Aortic smooth muscle cell (primary cell): ENCODE results near the gene PTGDS. TPM values are rescaled to one million over a fixed set of nuclear protein-coding genes. Genes with fewer than 3 reads are reported as not detected.

Experiments
- total RNA-seq: library from RNA; depleted of rRNA; stranded (reverse); fragments of >200 nt; gene quantifications from 2 replicates; pipeline ENCODE4 v1.2.3, GENCODE V29; 2014

Gene PTGDS
- total RNA-seq = 9.8 and 21.8 TPM in 2 replicates

GRCh38 chr9:136977223-136977622, at the start of gene PTGDS:
PTGDS (plus strand) TSS chr9:136977504; CDS start chr9:136977579, 75 bp downstream.

DNA sequence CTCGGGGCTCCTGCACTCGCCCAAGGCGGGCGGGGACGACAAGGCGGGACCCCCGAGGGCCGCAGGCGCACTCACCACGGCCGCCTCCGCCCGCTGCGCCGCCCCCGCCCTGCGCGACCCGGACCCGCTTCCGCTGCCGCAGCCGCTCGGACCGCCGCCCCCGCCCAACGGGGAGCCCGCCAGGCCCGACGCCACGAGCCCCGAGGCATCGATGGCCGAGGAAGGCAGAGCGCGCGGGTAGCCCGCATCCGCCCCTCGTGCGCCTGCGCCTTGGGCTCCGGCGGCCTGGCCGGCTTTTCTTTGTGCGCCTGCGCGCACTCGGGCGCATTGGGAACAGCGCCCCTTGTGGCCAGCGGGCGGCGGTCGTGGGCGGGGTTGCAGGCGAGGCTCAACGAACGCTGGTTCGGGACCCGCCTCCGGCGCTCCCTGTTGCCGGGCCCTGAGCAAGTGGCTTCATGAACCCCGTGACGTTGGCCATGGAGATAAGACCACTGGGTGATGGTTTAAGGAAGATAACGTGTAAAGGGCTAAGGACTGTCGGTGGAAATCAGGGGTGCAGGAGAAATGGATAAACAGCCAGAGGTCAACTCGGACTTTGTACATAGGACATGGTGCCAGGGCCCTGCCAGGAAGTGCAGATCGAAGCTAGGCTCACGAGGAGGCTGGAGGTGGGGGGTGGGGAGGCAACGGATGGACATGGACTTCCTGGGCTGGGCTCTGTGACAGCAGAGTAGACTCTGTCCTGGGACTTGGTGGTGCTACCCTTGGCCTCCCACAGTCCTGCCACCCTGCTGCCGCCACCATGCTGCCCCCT, 32.6 kb upstream of the PTGDS start, which contains the start of the genes C8G and FBXW5:
Gene C8G (plus strand): TSS at position 725 of the 814 bp plus-strand sequence. CDS start 78 bp downstream, at position 803.
Gene FBXW5 (minus strand): TSS at position 220 of the 814 bp plus-strand sequence. CDS start 655 bp downstream, outside the sequence.

GRCh38 chr9:136951541-136952320, 25.6 kb upstream of the PTGDS start, which contains the start of gene LCN12:
LCN12 (plus strand) TSS chr9:136952273; CDS start chr9:136952328, 55 bp downstream.

DNA sequence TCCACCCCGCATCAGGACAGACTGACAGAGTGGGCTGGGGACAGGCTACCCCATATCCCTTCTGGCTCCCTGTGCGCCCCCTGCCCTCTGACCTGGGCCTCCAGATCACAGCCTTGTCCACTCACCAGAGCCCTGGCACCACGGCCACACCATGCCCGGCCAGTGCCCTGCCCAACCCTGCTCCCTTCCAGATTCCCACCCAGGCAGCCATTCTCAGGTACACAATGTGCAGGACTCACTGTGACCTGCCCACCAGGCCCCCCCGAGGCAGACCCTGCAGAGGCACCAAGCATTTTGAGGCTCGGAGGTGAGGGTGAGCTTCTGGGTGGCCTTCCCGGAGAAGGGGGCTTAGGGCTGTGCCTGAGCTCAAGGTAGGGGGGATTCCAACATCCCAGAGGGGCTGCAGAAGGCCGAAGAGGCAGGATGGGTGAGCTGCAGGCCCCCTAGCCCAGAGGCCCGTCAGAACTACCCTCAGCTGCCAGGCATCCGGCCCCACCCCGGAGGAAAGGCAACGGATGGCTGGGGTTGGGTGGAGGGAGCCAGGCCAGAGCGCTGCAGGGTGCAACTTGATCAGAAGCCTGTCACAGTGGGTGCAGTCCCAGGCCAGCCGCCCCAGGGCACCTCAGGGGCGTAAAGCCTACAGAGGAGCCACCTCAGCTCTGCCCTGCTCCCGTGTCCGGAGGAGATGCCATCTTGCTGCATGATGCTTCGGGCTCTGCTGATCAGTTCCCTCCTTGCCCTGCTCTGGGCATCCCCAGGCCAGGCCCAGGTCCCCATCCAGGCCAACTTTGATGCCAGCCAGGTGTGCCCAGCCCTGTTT, 5.1 kb downstream of the PTGDS start, which contains the start of gene LCNL1:
Gene LCNL1 (plus strand): TSS at position 762 of the 820 bp plus-strand sequence. CDS start 594 bp downstream, outside the sequence.

DNA sequence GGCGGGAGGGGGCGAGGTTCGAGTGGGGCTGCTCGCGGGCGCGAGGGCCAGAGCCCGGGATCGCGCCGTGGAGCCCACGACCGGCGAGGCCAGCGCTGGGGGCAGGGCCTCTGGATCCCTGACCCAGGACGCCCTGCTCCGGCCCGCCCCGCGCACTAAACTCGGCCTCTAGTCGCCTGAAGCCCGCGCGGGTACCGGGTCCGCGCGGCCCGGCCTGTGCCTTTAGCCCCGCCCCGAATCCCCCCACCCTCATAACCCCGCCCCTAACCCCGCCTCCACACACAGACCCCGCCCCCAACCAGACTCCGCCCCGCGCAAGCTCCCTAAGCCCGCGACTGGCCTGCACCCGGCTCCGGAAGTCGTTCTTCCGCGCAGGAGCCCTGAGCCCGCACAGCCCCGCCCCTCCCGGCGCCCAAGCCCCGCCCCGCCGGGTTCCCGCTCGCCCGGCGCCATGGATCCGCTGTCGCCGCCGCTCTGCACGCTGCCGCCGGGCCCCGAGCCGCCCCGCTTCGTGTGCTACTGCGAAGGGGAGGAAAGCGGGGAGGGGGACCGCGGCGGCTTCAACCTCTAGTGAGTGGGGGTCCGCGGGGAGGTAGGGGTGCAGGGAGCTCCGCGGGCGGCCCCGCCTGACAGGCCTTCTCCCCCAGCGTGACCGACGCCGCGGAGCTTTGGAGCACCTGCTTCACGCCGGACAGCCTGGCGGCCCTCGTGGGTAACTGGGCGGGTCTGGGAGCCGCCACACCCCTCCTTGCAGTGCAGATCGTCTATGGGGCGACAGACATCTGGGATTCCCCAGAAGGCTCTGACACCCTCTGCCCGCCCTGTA, 14.9 kb downstream of the PTGDS start, which contains the start of gene PAXX:
Gene PAXX (plus strand): TSS at position 430 of the 826 bp plus-strand sequence. CDS start 22 bp downstream, at position 452.

GRCh38 chr9:136996361-136997292, 19.3 kb downstream of the PTGDS start, which contains the start of gene CLIC3:
CLIC3 (minus strand) TSS chr9:136996568; CDS start chr9:136996543, 25 bp downstream.

DNA sequence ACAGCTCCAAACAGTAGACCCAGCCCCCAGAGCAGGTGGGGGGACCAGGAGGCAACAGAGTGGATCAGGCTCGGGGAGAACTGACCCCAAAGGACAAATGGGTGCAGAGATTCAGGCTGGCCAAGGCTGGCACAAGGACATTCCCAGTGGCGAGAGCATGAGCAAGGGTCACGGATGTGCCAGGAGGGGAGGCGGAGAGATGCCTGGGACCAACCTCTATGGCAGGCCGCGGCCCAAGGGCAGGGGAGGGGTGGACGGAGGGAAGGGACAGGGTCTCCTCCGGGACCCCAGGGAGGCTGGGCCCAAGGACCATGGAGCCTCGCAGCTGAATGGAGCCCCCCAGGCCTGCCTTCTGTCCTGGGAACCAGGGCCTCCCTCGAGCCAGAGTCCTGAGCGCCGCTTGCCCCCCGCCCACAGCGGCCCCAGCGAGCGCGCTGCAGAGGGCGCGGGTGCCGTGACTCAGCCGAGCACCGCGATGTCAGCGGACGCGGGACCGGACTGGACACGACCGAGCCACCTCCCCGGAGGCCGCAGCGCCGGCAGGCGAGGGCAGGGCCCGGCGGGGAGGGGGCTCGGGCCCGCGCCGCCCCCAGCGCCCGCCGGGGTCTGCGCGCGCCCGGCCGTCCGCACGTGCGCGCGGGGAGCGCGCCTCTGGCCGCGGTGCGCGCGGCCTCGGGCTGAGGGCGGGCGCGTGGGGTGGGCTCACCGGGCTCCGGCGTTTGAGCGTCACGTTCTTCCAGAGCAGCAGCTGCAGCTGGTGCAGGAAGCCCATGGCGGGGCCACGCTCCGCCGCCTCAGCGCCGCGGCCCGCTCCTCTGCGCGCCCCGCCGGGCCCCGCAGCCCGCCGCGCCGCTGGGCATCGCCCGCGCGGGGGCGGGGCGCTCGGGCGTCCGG, 50.3 kb downstream of the PTGDS start, which contains the start of gene ABCA2:
Gene ABCA2 (minus strand): TSS at position 869 of the 894 bp plus-strand sequence. CDS start 97 bp downstream, at position 772.

Other genes starting within 250 kb of the PTGDS start
- gene LCN10, start 234.6 kb upstream of the PTGDS start, total RNA-seq = not detected in 2 replicates
- not detected in 2 replicates for gene LCN6, start 229.0 kb upstream of the PTGDS start, total RNA-seq
- not detected in 2 replicates for gene LCN8, start 219.3 kb upstream of the PTGDS start, total RNA-seq
- not detected in 2 replicates for gene LCN15, start 213.0 kb upstream of the PTGDS start, total RNA-seq
- 66.0 and 77.2 TPM in 2 replicates for gene TMEM141, start 186.2 kb upstream of the PTGDS start, total RNA-seq
- gene CCDC183, start 181.2 kb upstream of the PTGDS start, total RNA-seq = 0.19 and 0.26 TPM in 2 replicates
- 57.2 and 62.2 TPM in 2 replicates for gene RABL6, start 169.6 kb upstream of the PTGDS start, total RNA-seq
- 1.1 TPM in 2 replicates for gene AJM1, start 135.0 kb upstream of the PTGDS start, total RNA-seq
- 161 and 208 TPM in 2 replicates for gene PHPT1, start 128.1 kb upstream of the PTGDS start, total RNA-seq
- 0.40 and 0.68 TPM in 2 replicates for gene MAMDC4, start 125.2 kb upstream of the PTGDS start, total RNA-seq
- 511 and 536 TPM in 2 replicates for gene EDF1, start 111.2 kb upstream of the PTGDS start, total RNA-seq
- 6.6 and 11.6 TPM in 2 replicates for gene TRAF2, start 91.0 kb upstream of the PTGDS start, total RNA-seq
- 144 and 185 TPM in 2 replicates for gene FBXW5, start 32.8 kb upstream of the PTGDS start, total RNA-seq
- gene C8G, start 32.3 kb upstream of the PTGDS start, total RNA-seq = 0.13 and 0.44 TPM in 2 replicates
- gene LCN12, start 25.2 kb upstream of the PTGDS start, total RNA-seq = 0.26 and 0.37 TPM in 2 replicates
- gene LCNL1, start 5.5 kb downstream of the PTGDS start, total RNA-seq = 0.44 and 1.6 TPM in 2 replicates
- 11.6 and 15.6 TPM in 2 replicates for gene PAXX, start 14.9 kb downstream of the PTGDS start, total RNA-seq
- 4.8 and 5.2 TPM in 2 replicates for gene CLIC3, start 19.1 kb downstream of the PTGDS start, total RNA-seq
- 33.4 and 40.3 TPM in 2 replicates for gene ABCA2, start 50.7 kb downstream of the PTGDS start, total RNA-seq
- gene FUT7, start 54.6 kb downstream of the PTGDS start, total RNA-seq = not detected in 2 replicates
- gene NPDC1, start 68.7 kb downstream of the PTGDS start, total RNA-seq = 21.4 and 28.4 TPM in 2 replicates
- gene ENTPD2, start 76.6 kb downstream of the PTGDS start, total RNA-seq = not detected in 2 replicates
- 5.1 and 7.7 TPM in 2 replicates for gene SAPCD2, start 93.1 kb downstream of the PTGDS start, total RNA-seq
- gene UAP1L1, start 100.0 kb downstream of the PTGDS start, total RNA-seq = 14.0 and 19.0 TPM in 2 replicates
- gene MAN1B1, start 109.5 kb downstream of the PTGDS start, total RNA-seq = 84.3 and 90.3 TPM in 2 replicates
- 83.8 and 87.8 TPM in 2 replicates for gene DPP7, start 137.2 kb downstream of the PTGDS start, total RNA-seq
- gene GRIN1, start 161.7 kb downstream of the PTGDS start, total RNA-seq = 0.06 and 0.13 TPM in 2 replicates
- not detected in 2 replicates for gene LRRC26, start 192.5 kb downstream of the PTGDS start, total RNA-seq
- gene TMEM210, start 194.6 kb downstream of the PTGDS start, total RNA-seq = not detected in 2 replicates
- 21.9 and 23.6 TPM in 2 replicates for gene ANAPC2, start 211.1 kb downstream of the PTGDS start, total RNA-seq
- gene SSNA1, start 211.2 kb downstream of the PTGDS start, total RNA-seq = 73.2 and 78.1 TPM in 2 replicates
- 5.2 and 5.8 TPM in 2 replicates for gene TPRN, start 223.2 kb downstream of the PTGDS start, total RNA-seq
- 28.7 and 34.1 TPM in 2 replicates for gene TMEM203, start 228.1 kb downstream of the PTGDS start, total RNA-seq
- gene NDOR1, start 228.2 kb downstream of the PTGDS start, total RNA-seq = 3.1 and 3.3 TPM in 2 replicates
- gene RNF208, start 244.7 kb downstream of the PTGDS start, total RNA-seq = 0.40 and 0.50 TPM in 2 replicates
- 0.87 and 1.2 TPM in 2 replicates for gene CYSRT1, start 247.7 kb downstream of the PTGDS start, total RNA-seq
- gene RNF224, start 250.0 kb downstream of the PTGDS start, total RNA-seq = 0.12 and 0.13 TPM in 2 replicates